GM23248 (cell line): ENCODE results near the gene LDB2.
"Not testable (repeated sequence)": the region's sequence is repeated elsewhere in the genome, so short reads cannot be mapped to it uniquely, and the experiment has no call there.

Source experiments
- EZH2 ChIP-seq: fragments of 200-600 bp; sonication (generic); IDR thresholded peaks from 2 replicates; pipeline ENCODE4 v1.6.1; 2018; ENCODE audit warnings: antibody characterized with exemption, mild to moderate bottlenecking; ENCODE audit not compliant: insufficient read depth, poor library complexity, severe bottlenecking
- EZH2phosphoT487 ChIP-seq: fragments of 200-600 bp; sonication (generic); IDR thresholded peaks from 2 replicates; pipeline ENCODE4 v1.6.1; 2018; ENCODE audit warnings: antibody characterized with exemption, moderate library complexity, mild to moderate bottlenecking, low read depth; ENCODE audit not compliant: insufficient read depth

DNA sequence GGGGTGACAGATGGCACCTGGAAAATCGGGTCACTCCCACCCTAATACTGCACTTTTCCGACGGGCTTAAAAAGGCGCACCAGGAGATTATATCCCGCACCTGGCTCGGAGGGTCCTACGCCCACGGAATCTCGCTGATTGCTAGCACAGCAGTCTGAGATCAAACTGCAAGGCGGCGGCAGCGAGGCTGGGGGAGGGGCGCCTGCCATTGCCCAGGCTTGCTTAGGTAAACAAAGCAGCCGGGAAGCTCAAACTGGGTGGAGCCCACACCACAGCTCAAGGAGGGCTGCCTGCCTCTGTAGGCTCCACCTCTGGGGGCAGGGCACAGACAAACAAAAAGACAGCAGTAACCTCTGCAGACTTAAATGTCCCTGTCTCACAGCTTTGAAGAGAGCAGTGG, 341.1 kb downstream of the LDB2 start:
- not testable (repeated sequence) for TF ChIP-seq EZH2, EZH2phosphoT487
